K562 (cell line): ENCODE data around the gene TRPV6. TPM values are rescaled to one million over a fixed set of nuclear protein-coding genes. Genes with fewer than 3 reads are reported as not detected.

ENCODE experiments used
- ADNP ChIP-seq: fragments of 200-800 bp; sonication (Bioruptor generic); IDR thresholded peaks from 2 replicates; pipeline ENCODE4 v1.6.1; 2016; ENCODE audit warnings: missing genetic modification characterization, missing compliant biosample characterization
- BHLHE40 ChIP-seq: IDR thresholded peaks from 2 replicates; pipeline ENCODE4 v1.6.1; 2011; ENCODE audit warnings: low read length, improper control_type of control experiment
- CBX3 ChIP-seq, 2 experiments: IDR thresholded peaks; 1 replicate in 1 of 2; 2 replicates in 1 of 2; pipeline ENCODE4 v1.6.1; 2012; ENCODE audit warnings: inconsistent platforms in 2 of 2, low read length in 2 of 2, borderline replicate concordance in 1 of 2, control low read depth in 1 of 2
- CHD2 ChIP-seq: IDR thresholded peaks from 2 replicates; pipeline ENCODE4 v1.6.1; 2011; ENCODE audit warnings: low read depth, low read length
- GABPB1 ChIP-seq: sonication (generic); formaldehyde crosslinking; IDR thresholded peaks from 2 replicates; pipeline ENCODE4 v1.8.0; 2022; ENCODE audit warnings: mild to moderate bottlenecking, missing genetic modification reagents
- HDAC6 ChIP-seq: IDR thresholded peaks from 2 replicates; pipeline ENCODE4 v1.6.1; 2012; ENCODE audit warnings: low read depth, mild to moderate bottlenecking, control low read depth, inconsistent platforms, low read length, moderate library complexity
- LEF1 ChIP-seq: fragments of 450-650 bp; IDR thresholded peaks from 2 replicates; pipeline ENCODE4 v1.6.1; 2016; ENCODE audit warnings: mild to moderate bottlenecking
- NFE2L1 ChIP-seq: fragments of 450-650 bp; IDR thresholded peaks from 2 replicates; pipeline ENCODE4 v1.6.1; 2016; ENCODE audit warnings: missing genetic modification characterization, low read depth, mild to moderate bottlenecking, missing compliant biosample characterization, moderate library complexity, borderline replicate concordance
- NFXL1 ChIP-seq: fragments of 450-650 bp; formaldehyde crosslinking; IDR thresholded peaks from 2 replicates; pipeline ENCODE4 v1.4.0; 2021; ENCODE audit warnings: mild to moderate bottlenecking
- PHF8 ChIP-seq: fragments of 200-600 bp; sonication (generic); IDR thresholded peaks from 2 replicates; pipeline ENCODE4 v1.6.1; 2012; ENCODE audit warnings: mixed run types, mild to moderate bottlenecking, inconsistent platforms, low read length, moderate library complexity, borderline replicate concordance
- SETDB1 ChIP-seq: IDR thresholded peaks from one replicate; pipeline ENCODE4 v1.6.1; 2012; ENCODE audit warnings: low read length, control low read depth, inconsistent platforms
- SP1 ChIP-seq: sonication (generic); formaldehyde crosslinking; IDR thresholded peaks from 2 replicates; pipeline ENCODE4 v1.8.1; 2022; ENCODE audit warnings: mild to moderate bottlenecking, missing genetic modification reagents
- TAL1 ChIP-seq: fragments of 450-650 bp; IDR thresholded peaks from 2 replicates; pipeline ENCODE4 v1.6.1; 2016; ENCODE audit warnings: mild to moderate bottlenecking
- TARDBP ChIP-seq: fragments of 450-650 bp; IDR thresholded peaks from 2 replicates; pipeline ENCODE4 v1.6.1; 2016
- TGIF2 ChIP-seq: sonication (generic); formaldehyde crosslinking; IDR thresholded peaks from 2 replicates; pipeline ENCODE4 v1.8.1; 2022; ENCODE audit warnings: mild to moderate bottlenecking, missing genetic modification reagents, moderate library complexity
- ZFX ChIP-seq: sonication (generic); formaldehyde crosslinking; IDR thresholded peaks from 2 replicates; pipeline ENCODE4 v1.8.0; 2022; ENCODE audit warnings: mild to moderate bottlenecking, missing genetic modification reagents, moderate library complexity
- ZNF174 ChIP-seq: fragments of 250-450 bp; sonication (Bioruptor Pico); IDR thresholded peaks from 2 replicates; pipeline ENCODE4 v1.4.0; 2020; ENCODE audit warnings: mild to moderate bottlenecking
- ZNF224 ChIP-seq: sonication (generic); formaldehyde crosslinking; IDR thresholded peaks from 2 replicates; pipeline ENCODE4 v1.8.0; 2022; ENCODE audit warnings: mild to moderate bottlenecking, missing genetic modification reagents
- ZNF232 ChIP-seq: sonication (generic); formaldehyde crosslinking; IDR thresholded peaks from 2 replicates; pipeline ENCODE4 v1.8.0; 2022; ENCODE audit warnings: mild to moderate bottlenecking, missing genetic modification reagents
- ZNF668 ChIP-seq: fragments of 250-450 bp; sonication (Bioruptor Pico); IDR thresholded peaks from 2 replicates; pipeline ENCODE4 v1.8.0; 2022; ENCODE audit warnings: mild to moderate bottlenecking, inconsistent platforms
- ZNF696 ChIP-seq: fragments of 250-450 bp; sonication (Bioruptor Pico); conservative IDR thresholded peaks from 2 replicates; pipeline ENCODE4 v1.4.0; 2020; ENCODE audit warnings: mild to moderate bottlenecking, moderate library complexity
- ZNF766 ChIP-seq: fragments of 200-800 bp; sonication (Bioruptor generic); conservative IDR thresholded peaks from 2 replicates; pipeline ENCODE4 v1.6.1; 2016; ENCODE audit warnings: missing genetic modification characterization, missing compliant biosample characterization
- polyA plus RNA-seq, 8 experiments: library from polyadenylated mRNA; depleted of rRNA in 4 of 8; stranded (reverse) in 5 of 8; unstranded in 3 of 8; fragments of >200 nt; fragmentation: Nextera tagmentation in 2 of 8; fragmentation: Illumina TruSeq in 1 of 8; extraction: Ambion mirVana in 2 of 8; extraction: Trizol in 1 of 8; gene quantifications; 2 replicates each; pipeline versions ENCODE4 v1.2.1 to v1.2.3, GENCODE V29; 2011 to 2014; ENCODE audit warnings: inconsistent platforms in 1 of 8, missing spikeins in 1 of 8
- total RNA-seq, 7 experiments: library from RNA; depleted of rRNA in 6 of 7; stranded (reverse); fragments of >200 nt in 6 of 7; fragmentation: Illumina TruSeq in 2 of 7; extraction: Trizol in 2 of 7; gene quantifications; 2 replicates each; pipeline versions ENCODE4 v1.2.1 to v1.2.3, GENCODE V29; 2011 to 2021; ENCODE audit warnings: low replicate concordance in 1 of 7
- TF ChIP-seq, protein P1 (sequence below), 2 experiments: IDR thresholded peaks; 2 replicates each; pipeline ENCODE4 v1.6.1; 2012; ENCODE audit warnings: improper control_type of control experiment in 2 of 2, low read depth in 2 of 2, low read length in 2 of 2, borderline replicate concordance in 1 of 2
- TF ChIP-seq, protein P2 (sequence below): fragments of 200-800 bp; sonication (Bioruptor generic); IDR thresholded peaks from 2 replicates; pipeline ENCODE4 v1.6.1; 2017; ENCODE audit warnings: missing genetic modification characterization, missing compliant biosample characterization
- TF ChIP-seq, protein P3 (sequence below): IDR thresholded peaks from 2 replicates; pipeline ENCODE4 v1.6.1; 2011; ENCODE audit warnings: borderline replicate concordance, low read depth, mild to moderate bottlenecking, moderate library complexity, low read length; ENCODE audit not compliant: insufficient read depth, poor library complexity, severe bottlenecking

Gene TRPV6
- total and polyA plus RNA-seq, 9 of the 15 experiments (the other 6 are each of a cell fraction or from before 2014, with no cell fraction given) = 0.04 to 0.36 (median 0.11) TPM

DNA sequence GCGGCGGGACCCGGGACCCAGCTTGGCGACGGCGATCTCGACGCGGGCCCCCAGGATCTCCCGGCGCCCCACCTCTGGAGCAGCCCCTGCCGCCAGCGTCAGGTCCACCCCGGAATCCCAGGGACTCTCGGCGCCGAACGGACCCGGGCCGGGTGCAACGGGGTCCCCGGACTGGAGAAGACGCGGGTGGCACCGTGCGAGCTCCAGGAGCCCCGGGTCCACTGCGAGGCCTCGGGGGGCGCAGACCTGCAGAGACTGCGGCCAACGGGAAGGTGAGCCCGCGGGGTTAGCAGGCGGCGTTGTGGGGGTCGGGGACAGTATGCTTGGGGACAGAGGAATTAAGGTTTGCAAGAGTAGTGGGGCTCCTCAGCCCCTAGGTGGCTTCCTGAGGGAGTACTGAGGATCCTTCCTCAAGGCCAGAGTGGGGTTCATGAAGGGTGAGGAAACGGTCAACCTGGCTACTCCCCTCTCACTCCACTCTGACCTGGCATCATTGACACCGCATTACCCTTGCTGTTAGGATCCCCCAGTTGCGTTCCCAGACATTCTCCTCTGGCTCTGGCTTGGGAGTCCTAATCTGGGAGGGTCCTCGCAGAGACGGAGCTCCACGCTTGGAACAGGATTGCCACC, 30.3 kb downstream of the TRPV6 start (continued):
- TF ChIP-seq, protein P1, sequence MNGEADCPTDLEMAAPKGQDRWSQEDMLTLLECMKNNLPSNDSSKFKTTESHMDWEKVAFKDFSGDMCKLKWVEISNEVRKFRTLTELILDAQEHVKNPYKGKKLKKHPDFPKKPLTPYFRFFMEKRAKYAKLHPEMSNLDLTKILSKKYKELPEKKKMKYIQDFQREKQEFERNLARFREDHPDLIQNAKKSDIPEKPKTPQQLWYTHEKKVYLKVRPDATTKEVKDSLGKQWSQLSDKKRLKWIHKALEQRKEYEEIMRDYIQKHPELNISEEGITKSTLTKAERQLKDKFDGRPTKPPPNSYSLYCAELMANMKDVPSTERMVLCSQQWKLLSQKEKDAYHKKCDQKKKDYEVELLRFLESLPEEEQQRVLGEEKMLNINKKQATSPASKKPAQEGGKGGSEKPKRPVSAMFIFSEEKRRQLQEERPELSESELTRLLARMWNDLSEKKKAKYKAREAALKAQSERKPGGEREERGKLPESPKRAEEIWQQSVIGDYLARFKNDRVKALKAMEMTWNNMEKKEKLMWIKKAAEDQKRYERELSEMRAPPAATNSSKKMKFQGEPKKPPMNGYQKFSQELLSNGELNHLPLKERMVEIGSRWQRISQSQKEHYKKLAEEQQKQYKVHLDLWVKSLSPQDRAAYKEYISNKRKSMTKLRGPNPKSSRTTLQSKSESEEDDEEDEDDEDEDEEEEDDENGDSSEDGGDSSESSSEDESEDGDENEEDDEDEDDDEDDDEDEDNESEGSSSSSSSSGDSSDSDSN (IDR thresholded peaks at IDR 0.05; ENCODE audit: borderline replicate concordance in 1 of 2, low read depth in 2 of 2, low read length in 2 of 2) = no peak
- TF ChIP-seq NFE2L1 (tag) (no peak), ZNF174 (CRISPR knock-in tag) (no peak), TAL1 (no peak), ZNF668 (CRISPR knock-in tag) (no peak), GABPB1 (CRISPR knock-in tag) (peak; percentile 54), ZNF766 (CRISPR knock-in tag) (no peak), NFXL1 (no peak), CHD2 (no peak), BHLHE40 (no peak), PHF8 (peak; percentile 21; the same call in 1 of the 2 replicates), SP1 (no peak), ZNF224 (CRISPR knock-in tag) (no peak), ADNP (no peak), LEF1 (no peak), ZNF696 (CRISPR knock-in tag) (no peak), CBX3 (IDR thresholded peaks at IDR 0.05; ENCODE audit: borderline replicate concordance in 1 of 2, low read length in 2 of 2) (no peak), ZFX (CRISPR knock-in tag) (0 out of 2 replicates have a peak, but pooled peaks have one; percentile 27), SETDB1 (no peak), ZNF232 (no peak), TARDBP (no peak), TGIF2 (peak; percentile 90; the same call in 1 of the 2 replicates), HDAC6 (no peak)
- TF ChIP-seq, protein P2, sequence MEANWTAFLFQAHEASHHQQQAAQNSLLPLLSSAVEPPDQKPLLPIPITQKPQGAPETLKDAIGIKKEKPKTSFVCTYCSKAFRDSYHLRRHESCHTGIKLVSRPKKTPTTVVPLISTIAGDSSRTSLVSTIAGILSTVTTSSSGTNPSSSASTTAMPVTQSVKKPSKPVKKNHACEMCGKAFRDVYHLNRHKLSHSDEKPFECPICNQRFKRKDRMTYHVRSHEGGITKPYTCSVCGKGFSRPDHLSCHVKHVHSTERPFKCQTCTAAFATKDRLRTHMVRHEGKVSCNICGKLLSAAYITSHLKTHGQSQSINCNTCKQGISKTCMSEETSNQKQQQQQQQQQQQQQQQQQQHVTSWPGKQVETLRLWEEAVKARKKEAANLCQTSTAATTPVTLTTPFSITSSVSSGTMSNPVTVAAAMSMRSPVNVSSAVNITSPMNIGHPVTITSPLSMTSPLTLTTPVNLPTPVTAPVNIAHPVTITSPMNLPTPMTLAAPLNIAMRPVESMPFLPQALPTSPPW (CRISPR knock-in tag) = no peak
- TF ChIP-seq, protein P3, sequence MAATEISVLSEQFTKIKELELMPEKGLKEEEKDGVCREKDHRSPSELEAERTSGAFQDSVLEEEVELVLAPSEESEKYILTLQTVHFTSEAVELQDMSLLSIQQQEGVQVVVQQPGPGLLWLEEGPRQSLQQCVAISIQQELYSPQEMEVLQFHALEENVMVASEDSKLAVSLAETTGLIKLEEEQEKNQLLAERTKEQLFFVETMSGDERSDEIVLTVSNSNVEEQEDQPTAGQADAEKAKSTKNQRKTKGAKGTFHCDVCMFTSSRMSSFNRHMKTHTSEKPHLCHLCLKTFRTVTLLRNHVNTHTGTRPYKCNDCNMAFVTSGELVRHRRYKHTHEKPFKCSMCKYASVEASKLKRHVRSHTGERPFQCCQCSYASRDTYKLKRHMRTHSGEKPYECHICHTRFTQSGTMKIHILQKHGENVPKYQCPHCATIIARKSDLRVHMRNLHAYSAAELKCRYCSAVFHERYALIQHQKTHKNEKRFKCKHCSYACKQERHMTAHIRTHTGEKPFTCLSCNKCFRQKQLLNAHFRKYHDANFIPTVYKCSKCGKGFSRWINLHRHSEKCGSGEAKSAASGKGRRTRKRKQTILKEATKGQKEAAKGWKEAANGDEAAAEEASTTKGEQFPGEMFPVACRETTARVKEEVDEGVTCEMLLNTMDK = peak; percentile 4
